ENCODE results near the gene GOLGA6A. TPM values are rescaled to one million over a fixed set of nuclear protein-coding genes. Genes with fewer than 3 reads are reported as not detected.
"Not testable (repeated sequence)": the region's sequence is repeated elsewhere in the genome, so short reads cannot be mapped to it uniquely, and the experiment has no call there.

Gene GOLGA6A
- total and polyA plus RNA-seq, 2 experiments from 2014 or later: not detected

- Histone ChIP-seq H3K27me3 (replicated peaks; ENCODE audit: insufficient read depth) (peaks cover 63% of the 10 kb centered on the region), H3K4me2 (ENCODE audit: unreplicated experiment) (no peak overlapping the region), H3K4me1 (ENCODE audit: insufficient read depth) (no peaks in the 10 kb centered on the region), H4K20me1 (ENCODE audit: insufficient read depth) (no peaks in the 10 kb centered on the region), H3K36me3 (ENCODE audit: low read depth) (no peaks in the 10 kb centered on the region), H3F3A (ENCODE audit: insufficient read depth) (no peaks in the 10 kb centered on the region), H3K9ac (no peak overlapping the region), H3K9me3 (ENCODE audit: low read depth) (no peaks in the 10 kb centered on the region), H3K79me2 (ENCODE audit: insufficient read depth) (no peaks in the 10 kb centered on the region), H3K9me2 (ENCODE audit: insufficient read depth) (no peaks in the 10 kb centered on the region), H3K4me3 (no peak overlapping the region), H3K27ac (no peak overlapping the region), H2AFZ (no peak overlapping the region)
- TF ChIP-seq EZH2phosphoT487 (IDR thresholded peaks at IDR 0.05; ENCODE audit: insufficient read depth, low read depth) (no peak), EZH2 (IDR thresholded peaks at IDR 0.05; ENCODE audit: insufficient read depth, poor library complexity, severe bottlenecking) (no peak)
- in situ Hi-C loops (cut with MboI): no loop called here
- WGBS, 2 experiments (ENCODE audit: low coverage in 1 of 2, low lambda C conversion rate in 2 of 2, missing lambda C conversion rate in 2 of 2): 13 to 24% methylated on average over 4 of the region's 4 CpGs
- DNase-seq: no peak
These were observed 38.7 kb upstream of the GOLGA6A start for GRCh38 chr15:74121039-74121438.

GRCh38 chr15:74120426-74120825, 38.1 kb upstream of the GOLGA6A start:
- peaks cover 57% of the 10 kb centered on the region for H3K27me3 ChIP-seq (replicated peaks; ENCODE audit: insufficient read depth)
- H4K20me1 ChIP-seq (ENCODE audit: insufficient read depth): no peaks in the 10 kb centered on the region
- in situ Hi-C loops (cut with MboI): no loop called here
- H3K4me3 ChIP-seq: no peak overlapping the region
- no peak overlapping the region for H3K9ac ChIP-seq
- TF ChIP-seq EZH2phosphoT487 (IDR thresholded peaks at IDR 0.05; ENCODE audit: insufficient read depth, low read depth) (no peak), EZH2 (IDR thresholded peaks at IDR 0.05; ENCODE audit: insufficient read depth, poor library complexity, severe bottlenecking) (no peak)
- no peaks in the 10 kb centered on the region for H3K36me3 ChIP-seq (ENCODE audit: low read depth)
- no peaks in the 10 kb centered on the region for H3F3A ChIP-seq (ENCODE audit: insufficient read depth)
- no peaks in the 10 kb centered on the region for H3K9me3 ChIP-seq (ENCODE audit: low read depth)
- 29 to 35% methylated on average over 6 of the region's 6 CpGs for WGBS, 2 experiments (ENCODE audit: low coverage in 1 of 2, low lambda C conversion rate in 2 of 2, missing lambda C conversion rate in 2 of 2)
- no peak overlapping the region for H3K4me2 ChIP-seq (ENCODE audit: unreplicated experiment)
- H3K27ac ChIP-seq: no peak overlapping the region
- no peaks in the 10 kb centered on the region for H3K4me1 ChIP-seq (ENCODE audit: insufficient read depth)
- DNase-seq: no peak
- no peaks in the 10 kb centered on the region for H3K79me2 ChIP-seq (ENCODE audit: insufficient read depth)
- no peak overlapping the region for H2AFZ ChIP-seq
- no peaks in the 10 kb centered on the region for H3K9me2 ChIP-seq (ENCODE audit: insufficient read depth)

- 72 to 73% methylated on average over 7 of the region's 7 CpGs for WGBS, 2 experiments (ENCODE audit: low coverage in 1 of 2, low lambda C conversion rate in 2 of 2, missing lambda C conversion rate in 2 of 2)
- peaks cover 8% of the 10 kb centered on the region for H3K27me3 ChIP-seq (replicated peaks; ENCODE audit: insufficient read depth)
- DNase-seq: no peak
- H2AFZ ChIP-seq: no peak overlapping the region
- H3K27ac ChIP-seq: no peak overlapping the region
- H3K9me3 ChIP-seq (ENCODE audit: low read depth): no peaks in the 10 kb centered on the region
- H3K4me1 ChIP-seq (ENCODE audit: insufficient read depth): no peaks in the 10 kb centered on the region
- H3K9me2 ChIP-seq (ENCODE audit: insufficient read depth): no peaks in the 10 kb centered on the region
- H3F3A ChIP-seq (ENCODE audit: insufficient read depth): no peaks in the 10 kb centered on the region
- no peaks in the 10 kb centered on the region for H4K20me1 ChIP-seq (ENCODE audit: insufficient read depth)
- no peak overlapping the region for H3K4me2 ChIP-seq (ENCODE audit: unreplicated experiment)
- H3K9ac ChIP-seq: no peak overlapping the region
- no peak for TF ChIP-seq EZH2 (IDR thresholded peaks at IDR 0.05; ENCODE audit: insufficient read depth, poor library complexity, severe bottlenecking)
- no peak for TF ChIP-seq EZH2phosphoT487 (IDR thresholded peaks at IDR 0.05; ENCODE audit: insufficient read depth, low read depth)
- H3K36me3 ChIP-seq (ENCODE audit: low read depth): no peaks in the 10 kb centered on the region
- no peaks in the 10 kb centered on the region for H3K79me2 ChIP-seq (ENCODE audit: insufficient read depth)
- no peak overlapping the region for H3K4me3 ChIP-seq
- in situ Hi-C loops (cut with MboI): no loop called here
These were observed 27.4 kb upstream of the GOLGA6A start for GRCh38 chr15:74109713-74110112.

GRCh38 chr15:74108611-74109010, 26.3 kb upstream of the GOLGA6A start:
- H3K27me3 ChIP-seq (replicated peaks; ENCODE audit: insufficient read depth); H3K4me2 ChIP-seq (ENCODE audit: unreplicated experiment); H3K9me3 ChIP-seq (ENCODE audit: low read depth); H3K4me3 ChIP-seq; DNase-seq; H3K36me3 ChIP-seq (ENCODE audit: low read depth); H3F3A ChIP-seq (ENCODE audit: insufficient read depth); H3K4me1 ChIP-seq (ENCODE audit: insufficient read depth); H4K20me1 ChIP-seq (ENCODE audit: insufficient read depth); H3K27ac ChIP-seq; in situ Hi-C loops (cut with MboI); H3K9me2 ChIP-seq (ENCODE audit: insufficient read depth); H3K9ac ChIP-seq; H3K79me2 ChIP-seq (ENCODE audit: insufficient read depth); H2AFZ ChIP-seq: not testable (repeated sequence)
- 72 to 79% methylated on average over 6 of the region's 6 CpGs for WGBS, 2 experiments (ENCODE audit: low coverage in 1 of 2, low lambda C conversion rate in 2 of 2, missing lambda C conversion rate in 2 of 2)

GRCh38 chr15:74108111-74108510, 25.8 kb upstream of the GOLGA6A start:
- H4K20me1 ChIP-seq (ENCODE audit: insufficient read depth): no peaks in the 10 kb centered on the region
- no peaks in the 10 kb centered on the region for H3K9me3 ChIP-seq (ENCODE audit: low read depth)
- no peak overlapping the region for H3K4me2 ChIP-seq (ENCODE audit: unreplicated experiment)
- TF ChIP-seq EZH2 (IDR thresholded peaks at IDR 0.05; ENCODE audit: insufficient read depth, poor library complexity, severe bottlenecking) (no peak), EZH2phosphoT487 (IDR thresholded peaks at IDR 0.05; ENCODE audit: insufficient read depth, low read depth) (no peak)
- H3K36me3 ChIP-seq (ENCODE audit: low read depth): no peaks in the 10 kb centered on the region
- in situ Hi-C loops (cut with MboI): no loop called here
- H3K79me2 ChIP-seq (ENCODE audit: insufficient read depth): no peaks in the 10 kb centered on the region
- no peak overlapping the region for H2AFZ ChIP-seq
- H3K9me2 ChIP-seq (ENCODE audit: insufficient read depth): no peaks in the 10 kb centered on the region
- H3K9ac ChIP-seq: no peak overlapping the region
- no peak overlapping the region for H3K4me3 ChIP-seq
- no peaks in the 10 kb centered on the region for H3K4me1 ChIP-seq (ENCODE audit: insufficient read depth)
- no peak overlapping the region for H3K27ac ChIP-seq
- 54 to 70% methylated on average over 3 to 5 of the region's 5 CpGs for WGBS, 2 experiments (ENCODE audit: low coverage in 1 of 2, low lambda C conversion rate in 2 of 2, missing lambda C conversion rate in 2 of 2)
- H3F3A ChIP-seq (ENCODE audit: insufficient read depth): no peaks in the 10 kb centered on the region
- H3K27me3 ChIP-seq (replicated peaks; ENCODE audit: insufficient read depth): peaks cover 8% of the 10 kb centered on the region
- DNase-seq: no peak

- H3K79me2 ChIP-seq (ENCODE audit: insufficient read depth); in situ Hi-C loops (cut with MboI); H3K36me3 ChIP-seq (ENCODE audit: low read depth); H3K4me1 ChIP-seq (ENCODE audit: insufficient read depth); H3K9me3 ChIP-seq (ENCODE audit: low read depth); H3K27me3 ChIP-seq (replicated peaks; ENCODE audit: insufficient read depth); H4K20me1 ChIP-seq (ENCODE audit: insufficient read depth); H3F3A ChIP-seq (ENCODE audit: insufficient read depth); H3K9me2 ChIP-seq (ENCODE audit: insufficient read depth); H3K27ac ChIP-seq: not testable (repeated sequence)
- 2% methylated on average over 27 to 32 of the region's 45 CpGs for WGBS, 2 experiments (ENCODE audit: low coverage in 1 of 2, low lambda C conversion rate in 2 of 2, missing lambda C conversion rate in 2 of 2)
- Histone ChIP-seq H3K4me3 (peak overlapping the region; percentile 62), H2AFZ (peak overlapping the region; percentile 72), H3K9ac (peak overlapping the region; percentile 64), H3K4me2 (ENCODE audit: unreplicated experiment) (peak overlapping the region; percentile 42)
- DNase-seq: peak; percentile 95
These were observed 17.8 kb upstream of the GOLGA6A start for GRCh38 chr15:74099963-74100733.

All from GM23248 (cell line).